HG03159 (cell line): ENCODE measurements around the gene NEUROD1.

ENCODE experiments used
- ATAC-seq: cut with Tn5 transposase; IDR thresholded peaks from one replicate; pipeline ENCODE4 v1.9.1; 2021; ENCODE audit warnings: mild to moderate bottlenecking, moderate library complexity; ENCODE audit not compliant: unreplicated experiment

The NEUROD1 gene

DNA sequence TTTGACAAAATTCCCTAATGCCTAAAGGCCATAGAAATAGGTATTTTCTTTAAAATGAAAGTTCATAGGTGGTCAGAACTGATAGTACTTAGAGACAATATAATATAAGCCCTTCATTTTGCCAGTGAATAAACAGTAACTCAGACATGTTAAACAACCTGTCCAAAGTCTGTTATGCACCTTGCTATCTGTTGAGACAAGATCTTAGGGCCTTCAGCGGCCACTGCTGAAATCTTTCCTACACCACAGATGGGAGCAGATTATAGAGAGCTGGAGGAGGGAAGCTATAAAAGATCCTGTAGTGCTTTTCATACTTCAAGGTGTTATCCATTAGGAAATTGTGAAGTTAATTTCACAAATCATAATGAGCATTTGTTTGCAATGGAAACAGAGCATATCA is 37.2 kb downstream of the NEUROD1 start:
- ATAC-seq, result no peak

DNA sequence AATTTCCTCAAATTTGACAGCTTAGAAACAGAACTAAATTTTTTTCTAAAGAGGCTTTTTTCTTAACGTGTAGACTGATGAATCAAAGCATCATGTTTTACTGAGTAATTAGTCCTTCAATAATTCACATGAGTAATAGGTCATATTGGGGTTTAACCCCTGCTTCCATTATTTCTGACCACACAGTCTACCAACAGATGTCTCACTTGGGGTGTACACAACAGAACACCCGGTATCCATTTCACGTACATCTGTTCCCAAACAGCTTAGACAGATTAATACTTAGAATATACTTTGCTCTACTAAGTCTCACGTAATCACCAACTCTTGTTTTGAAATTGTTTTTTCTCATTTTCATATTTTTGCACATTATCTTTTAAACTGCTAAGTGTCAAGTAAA is 38.2 kb downstream of the NEUROD1 start:
- no peak for ATAC-seq

DNA sequence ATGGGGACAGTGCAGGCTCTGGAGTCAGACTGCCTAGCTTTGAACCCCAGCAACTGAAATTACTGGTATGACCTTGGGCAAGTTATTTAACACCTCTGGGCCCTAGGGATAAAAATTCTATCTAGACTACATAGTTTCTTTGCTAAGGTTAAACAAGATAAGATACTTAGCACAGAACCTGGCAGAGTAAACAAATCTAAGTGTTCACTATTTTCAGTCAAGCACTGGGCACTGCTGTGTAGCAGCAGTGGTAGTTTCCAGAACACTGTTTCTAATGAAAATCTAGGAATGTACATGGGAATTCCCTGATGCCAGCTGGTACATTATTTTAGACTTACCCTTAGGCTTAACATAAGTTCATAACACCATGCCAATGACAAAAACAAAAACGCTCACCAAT is 40.6 kb downstream of the NEUROD1 start:
- ATAC-seq, result no peak

DNA sequence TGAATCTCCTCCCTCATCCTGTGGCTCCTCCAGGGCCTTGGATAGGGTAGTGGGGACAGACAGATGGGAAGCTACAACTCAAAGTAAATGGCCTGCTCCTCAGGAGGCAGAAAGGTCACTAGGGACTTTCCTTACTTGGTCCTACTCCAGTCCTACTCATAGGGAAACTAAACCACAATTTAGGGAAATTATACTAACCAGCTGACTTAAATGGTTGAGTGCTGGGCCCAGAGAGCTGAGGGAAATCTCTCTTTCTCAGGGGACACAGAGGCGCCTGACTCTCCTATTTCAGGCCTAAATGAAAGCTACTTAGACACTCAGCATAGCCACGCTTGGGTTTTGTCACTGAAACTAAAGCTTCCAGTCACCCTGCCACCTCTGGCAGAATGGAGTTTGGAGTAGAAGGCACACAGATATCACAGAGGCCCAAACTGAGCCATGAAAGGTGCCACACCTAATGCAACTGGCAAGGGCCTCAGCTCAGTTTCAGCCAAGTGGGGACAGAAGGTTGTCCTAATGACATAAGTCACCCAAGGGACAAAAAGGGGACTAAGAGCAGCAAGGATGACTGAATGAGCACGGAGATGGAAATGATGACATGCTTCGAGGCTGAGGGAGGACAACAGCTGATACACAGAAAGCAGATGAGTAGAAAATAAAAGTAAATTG is 47.5 kb downstream of the NEUROD1 start:
- no peak for ATAC-seq

DNA sequence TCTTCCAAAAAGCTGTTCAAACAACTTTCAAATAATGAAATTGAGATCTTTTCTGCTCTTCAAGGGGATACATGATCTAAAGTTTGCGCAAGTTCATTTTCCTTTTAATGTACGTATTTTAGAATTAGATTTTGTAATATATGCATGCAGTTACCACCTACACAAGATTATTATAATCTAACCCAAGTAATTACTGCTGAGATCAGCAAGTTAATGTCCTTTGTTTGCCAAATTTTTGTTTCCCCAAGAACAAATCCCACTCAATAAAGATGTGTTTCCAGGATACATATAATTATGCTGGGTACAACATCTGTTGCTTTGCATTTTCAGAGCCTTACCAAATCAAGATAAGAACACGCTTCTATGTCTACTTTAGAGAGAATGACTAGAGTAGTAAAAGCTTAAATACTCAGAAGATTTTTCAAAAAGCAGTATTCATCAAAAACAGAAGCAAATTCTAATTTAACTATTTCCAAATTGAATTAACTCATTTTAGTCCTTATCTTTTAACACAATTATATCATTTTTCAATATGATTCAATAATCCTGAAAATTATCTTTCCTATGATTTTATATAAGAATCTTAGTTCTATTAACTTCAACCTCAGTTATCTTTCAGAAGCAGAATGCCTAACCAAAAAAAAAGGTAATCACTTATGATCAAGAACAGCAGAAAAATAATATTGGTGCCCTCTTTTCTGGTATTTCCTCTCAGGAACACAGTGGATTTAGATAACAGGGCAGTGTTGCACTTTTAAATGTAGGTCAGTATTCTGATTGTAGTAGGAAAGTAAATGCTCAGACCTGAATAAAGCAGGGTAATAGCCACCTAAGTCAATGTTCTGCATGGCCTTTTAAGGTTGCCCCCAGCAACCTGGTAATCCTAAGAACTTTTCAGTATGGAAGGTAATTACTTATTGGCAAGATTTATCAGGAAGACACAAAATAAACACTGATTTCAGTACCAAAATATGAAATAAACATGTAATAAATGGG is 51.4 kb downstream of the NEUROD1 start:
- ATAC-seq, result no peak

DNA sequence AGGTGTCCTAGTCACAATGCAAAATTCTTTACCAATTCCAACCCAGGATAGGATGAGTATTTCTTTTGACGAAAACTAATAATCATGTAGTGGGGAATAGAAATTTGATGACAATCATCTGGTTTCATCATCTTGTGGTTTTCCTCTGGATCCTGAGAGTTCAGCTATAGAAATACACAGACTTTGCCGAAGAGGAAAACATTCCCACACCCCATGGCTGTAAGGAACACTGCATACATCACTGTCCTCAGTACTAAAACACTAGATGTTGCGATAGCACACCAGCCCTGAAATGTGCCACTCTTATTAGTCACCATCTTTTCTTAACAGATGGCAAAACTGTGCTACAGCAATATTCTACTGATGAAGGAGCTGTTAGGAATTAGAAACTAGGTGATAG is 52.8 kb downstream of the NEUROD1 start:
- ATAC-seq, result no peak

DNA sequence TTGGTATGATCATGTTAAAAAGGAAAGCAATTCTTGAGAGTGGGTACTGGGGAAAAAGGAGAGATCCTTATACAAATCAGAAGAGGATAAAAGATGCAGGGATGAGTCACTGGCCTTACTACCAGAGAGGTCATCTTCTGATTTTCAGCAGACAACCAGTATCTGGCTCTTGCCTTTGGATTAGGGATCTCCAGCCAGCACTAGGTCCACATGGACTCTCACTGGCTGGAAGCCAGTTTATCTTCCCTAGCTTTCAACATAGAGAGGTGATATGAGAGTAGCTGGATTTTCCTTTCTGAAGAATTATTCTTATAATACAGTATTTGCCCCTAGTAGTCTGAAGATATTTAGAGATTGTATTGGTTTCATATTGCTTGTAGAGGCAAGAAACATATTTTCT is 53.6 kb downstream of the NEUROD1 start:
- no peak for ATAC-seq
